HG03520 (cell line): ENCODE results near the gene TMEM121.
"Not testable (repeated sequence)": the region's sequence is repeated elsewhere in the genome, so short reads cannot be mapped to it uniquely, and the experiment has no call there.

ENCODE experiments used
- ATAC-seq: cut with Tn5 transposase; IDR thresholded peaks from one replicate; pipeline ENCODE4 v1.9.1; 2021; ENCODE audit warnings: mild to moderate bottlenecking, moderate library complexity; ENCODE audit not compliant: unreplicated experiment

TMEM121 gene

GRCh38 chr14:105567164-105568103, 41.1 kb downstream of the TMEM121 start:
- ATAC-seq, result not testable (repeated sequence)

- ATAC-seq, result not testable (repeated sequence)
Measured at GRCh38 chr14:105568140-105568843, 41.9 kb downstream of the TMEM121 start.

GRCh38 chr14:105568859-105569766, 42.7 kb downstream of the TMEM121 start:
- ATAC-seq, result no peak

- ATAC-seq, result no peak
Measured at GRCh38 chr14:105570482-105570881, 44.1 kb downstream of the TMEM121 start.

GRCh38 chr14:105571181-105571951, 45.0 kb downstream of the TMEM121 start:
- not testable (repeated sequence) for ATAC-seq

- not testable (repeated sequence) for ATAC-seq
Measured at GRCh38 chr14:105572063-105572462, 45.7 kb downstream of the TMEM121 start.

GRCh38 chr14:105573841-105574240, 47.5 kb downstream of the TMEM121 start:
- not testable (repeated sequence) for ATAC-seq

- peak; percentile 9 for ATAC-seq
Measured at GRCh38 chr14:105574411-105574810, 48.0 kb downstream of the TMEM121 start.

- peak; percentile 34 for ATAC-seq
Measured at GRCh38 chr14:105575016-105575700, 48.8 kb downstream of the TMEM121 start.

- no peak for ATAC-seq
Measured at GRCh38 chr14:105576525-105577088, 50.2 kb downstream of the TMEM121 start.

- ATAC-seq, result no peak
Measured at GRCh38 chr14:105577314-105577861, 51.0 kb downstream of the TMEM121 start.

GRCh38 chr14:105578070-105578469, 51.7 kb downstream of the TMEM121 start:
- ATAC-seq, result no peak

GRCh38 chr14:105579221-105579620, 52.8 kb downstream of the TMEM121 start:
- ATAC-seq, result not testable (repeated sequence)
